HUES64 (cell line): ENCODE data around the gene ATP6V0A4.

Source experiments
- H3K27ac ChIP-seq: 2 replicates; pipeline ENCODE4 v1.7.0; 2013; ENCODE audit warnings: low read depth, low read length, inconsistent platforms
- H3K27me3 ChIP-seq: 2 replicates; pipeline ENCODE4 v1.6.1; 2013; ENCODE audit warnings: mild to moderate bottlenecking, low read length; ENCODE audit not compliant: insufficient read depth
- H3K36me3 ChIP-seq: 2 replicates; pipeline ENCODE4 v1.6.1; 2013; ENCODE audit warnings: mild to moderate bottlenecking, low read length; ENCODE audit not compliant: insufficient read depth
- H3K4me1 ChIP-seq: 2 replicates; pipeline ENCODE4 v1.6.1; 2013; ENCODE audit warnings: mild to moderate bottlenecking, low read length, moderate library complexity; ENCODE audit not compliant: insufficient read depth
- H3K4me3 ChIP-seq: 2 replicates; pipeline ENCODE4 v1.5.1; 2013; ENCODE audit warnings: mild to moderate bottlenecking, low read length, moderate library complexity
- H3K9ac ChIP-seq: 2 replicates; pipeline ENCODE4 v1.6.1; 2013; ENCODE audit warnings: mild to moderate bottlenecking, low read depth, low read length
- H3K9me3 ChIP-seq: 2 replicates; pipeline ENCODE4 v1.6.1; 2013; ENCODE audit warnings: low read depth, low read length; ENCODE audit not compliant: insufficient read depth
- WGBS: fragments of 150-250, 120-280 bp; methylation state at CpG from one replicate; pipeline ENCODE4 v1.1.7; 2013; ENCODE audit warnings: missing lambda C conversion rate; 5-methylcytosine and 5-hydroxymethylcytosine counted together

ATP6V0A4 gene

DNA sequence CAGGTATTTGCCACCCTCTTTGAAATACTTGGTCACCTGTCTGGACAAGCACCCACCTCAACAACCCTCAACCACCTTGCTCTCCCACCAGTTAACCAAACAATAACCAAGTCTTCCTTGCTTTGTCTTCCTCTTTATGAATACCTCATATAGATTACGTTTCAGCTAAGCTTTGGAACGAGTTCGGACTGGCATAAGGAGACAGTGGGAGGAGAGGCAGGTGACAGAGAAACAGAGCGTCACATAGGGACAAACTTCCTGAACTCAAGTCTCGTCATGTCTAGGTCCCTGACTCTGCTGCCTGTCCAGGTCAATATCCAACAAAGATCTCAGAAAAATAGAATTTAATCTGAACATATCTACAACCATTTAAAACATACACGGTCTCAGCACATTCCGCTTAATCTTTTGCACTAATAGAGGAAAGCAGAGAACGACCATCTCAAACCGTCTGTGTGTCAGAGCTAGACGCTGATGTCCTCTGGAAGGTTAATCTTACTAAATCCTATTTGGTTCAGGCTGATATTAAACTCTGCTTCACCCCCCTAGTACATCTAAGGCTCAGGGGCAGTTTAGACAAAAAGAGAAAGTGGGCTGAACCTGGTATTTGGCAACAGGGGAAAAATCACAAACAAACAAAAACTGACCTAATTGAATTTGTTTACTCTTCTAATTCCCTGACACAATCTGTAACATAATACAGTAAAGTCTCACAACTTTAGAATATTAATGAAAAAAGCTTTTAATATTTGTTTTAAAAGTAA, 70.5 kb downstream of the ATP6V0A4 start:
- 94% methylated on average over 10 of the region's 10 CpGs for WGBS
- no peaks in the 10 kb centered on the region for H3K27me3 ChIP-seq
- H3K27ac ChIP-seq: no peak overlapping the region
- H3K36me3 ChIP-seq: no peaks in the 10 kb centered on the region
- peaks cover 8% of the 10 kb centered on the region; the same call in 1 of the 2 replicates for H3K4me1 ChIP-seq
- H3K9me3 ChIP-seq: no peaks in the 10 kb centered on the region
- no peak overlapping the region for H3K4me3 ChIP-seq
- no peak overlapping the region for H3K9ac ChIP-seq

DNA sequence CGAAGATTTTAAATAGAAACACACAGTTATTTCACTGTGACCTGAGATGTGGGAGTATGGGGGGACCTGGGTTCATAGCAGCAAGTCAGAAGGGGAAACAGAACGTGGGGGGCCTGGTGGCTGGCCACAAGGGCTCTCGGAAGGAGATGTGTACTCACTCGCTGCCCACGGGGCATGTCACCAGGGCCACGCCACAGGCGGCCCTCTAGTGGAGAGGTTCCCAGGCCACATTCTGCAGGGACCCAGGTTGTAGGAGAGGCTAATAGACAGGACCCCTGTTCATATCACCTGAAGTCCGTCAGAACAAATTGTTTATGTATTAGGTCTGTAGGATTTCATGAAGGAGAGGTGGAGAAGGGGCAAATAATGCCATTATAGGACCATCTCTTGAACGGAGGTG, 71.7 kb downstream of the ATP6V0A4 start:
- Histone ChIP-seq H3K27ac (no peak overlapping the region), H3K27me3 (no peaks in the 10 kb centered on the region), H3K36me3 (no peaks in the 10 kb centered on the region), H3K4me3 (no peak overlapping the region), H3K9me3 (no peaks in the 10 kb centered on the region), H3K4me1 (peaks cover 8% of the 10 kb centered on the region; the same call in 1 of the 2 replicates), H3K9ac (no peak overlapping the region)
- WGBS: 82% methylated on average over 9 of the region's 9 CpGs

DNA sequence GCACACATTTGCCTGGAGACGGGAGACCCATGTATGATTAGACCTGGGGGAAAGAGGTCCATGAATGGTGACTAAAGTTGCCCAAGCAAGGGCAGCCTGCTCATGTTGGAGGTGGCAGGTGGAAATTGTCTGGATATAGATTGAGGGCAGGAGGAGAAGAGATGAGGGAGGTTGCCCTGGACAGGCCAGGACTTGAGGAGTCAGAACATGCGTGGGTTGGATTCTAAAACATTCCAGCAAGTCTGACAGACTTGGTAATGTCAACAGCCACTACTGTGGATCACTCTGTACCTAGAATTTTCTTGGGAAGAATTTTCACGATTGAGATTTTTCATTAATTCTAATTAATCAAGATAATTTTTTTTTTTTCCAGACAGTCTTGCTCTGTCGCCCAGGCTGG, 77.7 kb downstream of the ATP6V0A4 start:
- no peak overlapping the region for H3K27ac ChIP-seq
- no peaks in the 10 kb centered on the region for H3K4me1 ChIP-seq
- H3K9ac ChIP-seq: no peak overlapping the region
- H3K4me3 ChIP-seq: no peak overlapping the region
- no peaks in the 10 kb centered on the region for H3K27me3 ChIP-seq
- H3K9me3 ChIP-seq: no peaks in the 10 kb centered on the region
- no peaks in the 10 kb centered on the region for H3K36me3 ChIP-seq
- WGBS: 82% methylated on average over 4 of the region's 4 CpGs

- no peaks in the 10 kb centered on the region for H3K27me3 ChIP-seq
- H3K9me3 ChIP-seq: no peaks in the 10 kb centered on the region
- WGBS: 94% methylated on average over 7 of the region's 7 CpGs
- no peak overlapping the region for H3K4me3 ChIP-seq
- no peak overlapping the region for H3K27ac ChIP-seq
- no peaks in the 10 kb centered on the region for H3K4me1 ChIP-seq
- H3K36me3 ChIP-seq: no peaks in the 10 kb centered on the region
- H3K9ac ChIP-seq: no peak overlapping the region
These were observed 81.1 kb downstream of the ATP6V0A4 start for GRCh38 chr7:138716889-138717288.

DNA sequence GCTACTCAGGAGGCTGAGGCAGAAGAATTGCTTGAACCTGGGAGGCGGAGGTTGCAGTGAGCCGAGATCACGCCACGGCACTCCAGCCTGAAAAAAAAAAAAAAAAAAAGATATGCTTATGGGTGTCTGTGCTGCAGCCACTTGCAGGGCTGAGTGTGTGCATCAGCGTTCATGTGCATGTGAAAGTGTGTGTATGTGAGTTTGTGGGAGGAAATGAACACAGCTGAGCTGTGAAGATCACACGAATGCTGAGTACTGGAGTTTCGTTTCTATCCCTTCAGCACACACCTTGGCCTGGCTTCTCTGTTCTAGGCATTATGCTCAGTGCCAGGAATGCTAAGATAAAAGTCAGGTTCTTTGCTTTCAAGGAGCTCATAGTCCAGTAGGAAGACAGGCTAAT, 84.8 kb downstream of the ATP6V0A4 start:
- Histone ChIP-seq H3K36me3 (no peaks in the 10 kb centered on the region), H3K27ac (no peak overlapping the region), H3K27me3 (no peaks in the 10 kb centered on the region), H3K9ac (no peak overlapping the region), H3K9me3 (no peaks in the 10 kb centered on the region), H3K4me1 (no peaks in the 10 kb centered on the region), H3K4me3 (no peak overlapping the region)
- 87% methylated on average over 7 of the region's 7 CpGs for WGBS

GRCh38 chr7:138712652-138713051, 85.3 kb downstream of the ATP6V0A4 start:
- Histone ChIP-seq H3K27ac (no peak overlapping the region), H3K4me1 (no peaks in the 10 kb centered on the region), H3K27me3 (no peaks in the 10 kb centered on the region), H3K4me3 (no peak overlapping the region), H3K9ac (no peak overlapping the region), H3K9me3 (no peaks in the 10 kb centered on the region), H3K36me3 (no peaks in the 10 kb centered on the region)
- WGBS: 97% methylated on average over 9 of the region's 9 CpGs

GRCh38 chr7:138710536-138711385, 87.2 kb downstream of the ATP6V0A4 start:
- Histone ChIP-seq H3K27me3 (no peaks in the 10 kb centered on the region), H3K4me3 (no peak overlapping the region), H3K9ac (no peak overlapping the region), H3K9me3 (no peaks in the 10 kb centered on the region), H3K36me3 (no peaks in the 10 kb centered on the region), H3K4me1 (no peaks in the 10 kb centered on the region), H3K27ac (no peak overlapping the region)
- 88% methylated on average over 15 of the region's 15 CpGs for WGBS

DNA sequence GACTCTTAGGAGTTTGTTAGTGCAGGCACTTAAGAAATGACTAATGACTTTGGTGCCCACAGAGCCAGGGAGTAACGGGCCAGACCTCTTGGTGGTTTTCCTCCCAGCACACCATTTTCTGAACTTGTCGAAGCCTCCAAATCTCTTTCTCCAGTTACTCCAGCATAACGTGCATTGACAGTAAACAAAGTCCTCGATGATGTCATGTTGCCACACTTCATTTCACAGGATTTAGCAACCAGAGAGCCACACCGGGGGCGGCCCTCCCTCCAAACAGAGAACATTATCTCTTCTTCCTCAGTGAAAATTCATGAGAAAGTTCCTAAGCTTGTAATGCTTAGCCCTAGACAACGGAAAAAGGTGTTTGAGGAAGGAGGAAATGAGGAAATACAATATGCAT, 92.8 kb downstream of the ATP6V0A4 start:
- Histone ChIP-seq H3K4me3 (no peak overlapping the region), H3K27ac (no peak overlapping the region), H3K4me1 (no peaks in the 10 kb centered on the region), H3K27me3 (no peaks in the 10 kb centered on the region), H3K36me3 (no peaks in the 10 kb centered on the region), H3K9me3 (no peaks in the 10 kb centered on the region), H3K9ac (no peak overlapping the region)
- 92% methylated on average over 7 of the region's 7 CpGs for WGBS

GRCh38 chr7:138701537-138701923, 96.5 kb downstream of the ATP6V0A4 start:
- no peaks in the 10 kb centered on the region for H3K27me3 ChIP-seq

GRCh38 chr7:138700857-138701536, 97.0 kb downstream of the ATP6V0A4 start, which contains the start of gene SVOPL:
SVOPL (minus strand) TSS chr7:138701362; CDS start chr7:138679045, 22,317 bp downstream.
- H3K36me3 ChIP-seq: no peaks in the 10 kb centered on the region
- no peak within 1 kb of the TSS for H3K27ac ChIP-seq
- no peak within 1 kb of the TSS for H3K9ac ChIP-seq
- H3K4me3 ChIP-seq: no peak within 1 kb of the TSS
- WGBS: 79% methylated on average over 7 of the region's 7 CpGs
- no peaks in the 10 kb centered on the region for H3K4me1 ChIP-seq
- no peaks in the 10 kb centered on the region for H3K9me3 ChIP-seq
- no peaks in the 10 kb centered on the region for H3K27me3 ChIP-seq

More at GRCh38 chr7:138701537-138701923, 96.5 kb downstream of the ATP6V0A4 start:
- H3K4me3 ChIP-seq: no peak overlapping the region
- H3K9me3 ChIP-seq: no peaks in the 10 kb centered on the region
- H3K27ac ChIP-seq: no peak overlapping the region
- 96% methylated on average over 2 of the region's 2 CpGs for WGBS
- no peaks in the 10 kb centered on the region for H3K36me3 ChIP-seq
- H3K9ac ChIP-seq: no peak overlapping the region
- H3K4me1 ChIP-seq: no peaks in the 10 kb centered on the region

- H3K4me1 ChIP-seq: no peaks in the 10 kb centered on the region
- whole genome bisulfite sequencing: 92% methylated on average over 9 of the region's 9 CpGs
- H3K27ac ChIP-seq: no peak overlapping the region
- no peaks in the 10 kb centered on the region for H3K36me3 ChIP-seq
- H3K27me3 ChIP-seq: no peaks in the 10 kb centered on the region
- no peak overlapping the region for H3K4me3 ChIP-seq
- H3K9ac ChIP-seq: no peak overlapping the region
- H3K9me3 ChIP-seq: no peaks in the 10 kb centered on the region
These were observed 98.3 kb downstream of the ATP6V0A4 start for GRCh38 chr7:138699661-138700060.
